ENCODE data around the gene CBFB.

Gene CBFB

DNA sequence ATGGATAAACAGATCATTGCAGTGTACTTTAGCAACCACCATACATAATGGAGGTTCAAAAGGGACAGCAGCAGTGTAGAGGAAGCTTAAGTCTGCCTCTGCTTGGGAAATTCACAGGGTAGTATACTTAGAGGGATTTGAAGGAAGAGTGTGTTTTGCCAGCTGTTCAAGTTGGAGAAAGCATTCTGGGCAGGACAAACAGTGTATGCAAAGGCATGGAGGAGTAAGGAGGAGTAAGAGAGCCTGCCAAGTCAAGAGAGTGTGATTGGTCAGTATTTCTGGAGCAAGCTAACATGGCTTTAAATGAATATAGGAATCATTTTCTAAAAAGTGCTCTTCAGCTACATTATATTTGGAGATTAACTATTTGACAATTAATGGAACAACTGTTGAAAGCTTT is 57.9 kb downstream of the CBFB start:
- Histone ChIP-seq H3K4me3 (IDR thresholded peaks at IDR 0.05; ENCODE audit: insufficient read depth, low read depth, low read length) (no peak overlapping the region), H3K27ac (no peak overlapping the region), H3K4me1 (ENCODE audit: low read depth, poor library complexity, severe bottlenecking) (peaks cover 34% of the 10 kb centered on the region), H3K9ac (no peak overlapping the region), H2AFZ (ENCODE audit: low read depth) (no peak overlapping the region), H3K27me3 (ENCODE audit: insufficient read depth, low read depth) (no peaks in the 10 kb centered on the region), H3K79me2 (ENCODE audit: insufficient read depth, low read depth) (no peaks in the 10 kb centered on the region), H3K36me3 (ENCODE audit: insufficient read depth) (no peaks in the 10 kb centered on the region; the same call in 1 of the 2 replicates), H4K20me1 (ENCODE audit: insufficient read depth) (no peaks in the 10 kb centered on the region), H3K4me2 (no peak overlapping the region)
- TF ChIP-seq, protein P1, sequence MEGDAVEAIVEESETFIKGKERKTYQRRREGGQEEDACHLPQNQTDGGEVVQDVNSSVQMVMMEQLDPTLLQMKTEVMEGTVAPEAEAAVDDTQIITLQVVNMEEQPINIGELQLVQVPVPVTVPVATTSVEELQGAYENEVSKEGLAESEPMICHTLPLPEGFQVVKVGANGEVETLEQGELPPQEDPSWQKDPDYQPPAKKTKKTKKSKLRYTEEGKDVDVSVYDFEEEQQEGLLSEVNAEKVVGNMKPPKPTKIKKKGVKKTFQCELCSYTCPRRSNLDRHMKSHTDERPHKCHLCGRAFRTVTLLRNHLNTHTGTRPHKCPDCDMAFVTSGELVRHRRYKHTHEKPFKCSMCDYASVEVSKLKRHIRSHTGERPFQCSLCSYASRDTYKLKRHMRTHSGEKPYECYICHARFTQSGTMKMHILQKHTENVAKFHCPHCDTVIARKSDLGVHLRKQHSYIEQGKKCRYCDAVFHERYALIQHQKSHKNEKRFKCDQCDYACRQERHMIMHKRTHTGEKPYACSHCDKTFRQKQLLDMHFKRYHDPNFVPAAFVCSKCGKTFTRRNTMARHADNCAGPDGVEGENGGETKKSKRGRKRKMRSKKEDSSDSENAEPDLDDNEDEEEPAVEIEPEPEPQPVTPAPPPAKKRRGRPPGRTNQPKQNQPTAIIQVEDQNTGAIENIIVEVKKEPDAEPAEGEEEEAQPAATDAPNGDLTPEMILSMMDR (conservative IDR thresholded peaks at IDR 0.05; ENCODE audit: low read depth, low read length) = no peak

GRCh38 chr16:67087291-67087690 is 58.3 kb downstream of the CBFB start:
- Histone ChIP-seq H3K9ac (no peak overlapping the region), H3K36me3 (ENCODE audit: insufficient read depth) (no peaks in the 10 kb centered on the region; the same call in 1 of the 2 replicates), H3K27me3 (ENCODE audit: insufficient read depth, low read depth) (no peaks in the 10 kb centered on the region), H3K4me2 (no peak overlapping the region), H3K27ac (no peak overlapping the region), H3K79me2 (ENCODE audit: insufficient read depth, low read depth) (no peaks in the 10 kb centered on the region), H2AFZ (ENCODE audit: low read depth) (no peak overlapping the region), H4K20me1 (ENCODE audit: insufficient read depth) (no peaks in the 10 kb centered on the region), H3K4me3 (IDR thresholded peaks at IDR 0.05; ENCODE audit: insufficient read depth, low read depth, low read length) (no peak overlapping the region), H3K4me1 (ENCODE audit: low read depth, poor library complexity, severe bottlenecking) (peaks cover 29% of the 10 kb centered on the region)
- TF ChIP-seq, protein P1 (conservative IDR thresholded peaks at IDR 0.05; ENCODE audit: low read depth, low read length) = no peak

- Histone ChIP-seq H3K9ac (no peak overlapping the region), H3K36me3 (ENCODE audit: insufficient read depth) (no peaks in the 10 kb centered on the region; the same call in 1 of the 2 replicates), H3K79me2 (ENCODE audit: insufficient read depth, low read depth) (no peaks in the 10 kb centered on the region), H2AFZ (ENCODE audit: low read depth) (no peak overlapping the region), H3K27me3 (ENCODE audit: insufficient read depth, low read depth) (no peaks in the 10 kb centered on the region), H3K4me3 (IDR thresholded peaks at IDR 0.05; ENCODE audit: insufficient read depth, low read depth, low read length) (no peak overlapping the region), H3K4me2 (no peak overlapping the region), H3K27ac (no peak overlapping the region), H3K4me1 (ENCODE audit: low read depth, poor library complexity, severe bottlenecking) (peaks cover 26% of the 10 kb centered on the region), H4K20me1 (ENCODE audit: insufficient read depth) (no peaks in the 10 kb centered on the region)
- TF ChIP-seq, protein P1 (conservative IDR thresholded peaks at IDR 0.05; ENCODE audit: low read depth, low read length) = no peak
These were observed 58.9 kb downstream of the CBFB start for GRCh38 chr16:67087803-67088202.

DNA sequence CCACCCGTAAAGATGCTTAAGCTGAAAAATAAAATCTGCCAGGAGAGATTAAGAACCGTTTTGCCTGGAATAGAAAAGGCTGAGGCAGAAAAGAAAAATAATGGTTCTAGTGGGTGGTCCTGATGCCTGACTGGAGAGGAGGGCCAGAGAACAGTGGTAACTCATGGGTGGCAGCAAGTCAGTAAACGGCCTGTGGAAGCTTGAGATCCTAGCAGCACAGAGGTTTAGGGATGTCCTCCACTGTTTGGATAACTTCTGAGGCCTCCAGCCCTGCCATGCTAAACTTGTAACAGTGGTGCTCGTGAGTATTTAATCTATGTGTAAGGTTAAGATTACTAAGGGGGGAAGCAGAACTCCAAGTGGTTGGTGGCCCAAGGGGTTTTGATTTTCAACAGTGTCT is 59.6 kb downstream of the CBFB start:
- H3K27me3 ChIP-seq (ENCODE audit: insufficient read depth, low read depth) = no peaks in the 10 kb centered on the region

More for the DNA sequence above, 59.6 kb downstream of the CBFB start:
- Histone ChIP-seq H3K79me2 (ENCODE audit: insufficient read depth, low read depth) (no peaks in the 10 kb centered on the region), H3K4me3 (IDR thresholded peaks at IDR 0.05; ENCODE audit: insufficient read depth, low read depth, low read length) (no peak overlapping the region), H2AFZ (ENCODE audit: low read depth) (no peak overlapping the region), H3K4me2 (no peak overlapping the region), H3K36me3 (ENCODE audit: insufficient read depth) (no peaks in the 10 kb centered on the region), H4K20me1 (ENCODE audit: insufficient read depth) (no peaks in the 10 kb centered on the region), H3K9ac (no peak overlapping the region), H3K27ac (no peak overlapping the region), H3K4me1 (ENCODE audit: low read depth, poor library complexity, severe bottlenecking) (peaks cover 19% of the 10 kb centered on the region)
- TF ChIP-seq, protein P1 (conservative IDR thresholded peaks at IDR 0.05; ENCODE audit: low read depth, low read length) = no peak
